MM.1S (cell line): ENCODE measurements around the gene DMRTA2.

Experiments used
- EZH2 ChIP-seq: fragments of 300-600 bp; sonication (generic); optimal IDR thresholded peaks from 2 replicates; pipeline ENCODE3; 2017; ENCODE audit warnings: low read depth, mild to moderate bottlenecking, antibody characterized with exemption, low read length, mixed read lengths
- EZH2phosphoT487 ChIP-seq: fragments of 300-600 bp; sonication (generic); IDR thresholded peaks from 2 replicates; pipeline ENCODE4 v1.6.1; 2018; ENCODE audit warnings: antibody characterized with exemption, low read length
- TF ChIP-seq, protein P1 (sequence below): fragments of 300-600 bp; sonication (generic); IDR thresholded peaks from 2 replicates; pipeline ENCODE4 v1.5.1; 2016; ENCODE audit warnings: antibody characterized with exemption, low read length, mixed read lengths

- TF ChIP-seq, protein P1, sequence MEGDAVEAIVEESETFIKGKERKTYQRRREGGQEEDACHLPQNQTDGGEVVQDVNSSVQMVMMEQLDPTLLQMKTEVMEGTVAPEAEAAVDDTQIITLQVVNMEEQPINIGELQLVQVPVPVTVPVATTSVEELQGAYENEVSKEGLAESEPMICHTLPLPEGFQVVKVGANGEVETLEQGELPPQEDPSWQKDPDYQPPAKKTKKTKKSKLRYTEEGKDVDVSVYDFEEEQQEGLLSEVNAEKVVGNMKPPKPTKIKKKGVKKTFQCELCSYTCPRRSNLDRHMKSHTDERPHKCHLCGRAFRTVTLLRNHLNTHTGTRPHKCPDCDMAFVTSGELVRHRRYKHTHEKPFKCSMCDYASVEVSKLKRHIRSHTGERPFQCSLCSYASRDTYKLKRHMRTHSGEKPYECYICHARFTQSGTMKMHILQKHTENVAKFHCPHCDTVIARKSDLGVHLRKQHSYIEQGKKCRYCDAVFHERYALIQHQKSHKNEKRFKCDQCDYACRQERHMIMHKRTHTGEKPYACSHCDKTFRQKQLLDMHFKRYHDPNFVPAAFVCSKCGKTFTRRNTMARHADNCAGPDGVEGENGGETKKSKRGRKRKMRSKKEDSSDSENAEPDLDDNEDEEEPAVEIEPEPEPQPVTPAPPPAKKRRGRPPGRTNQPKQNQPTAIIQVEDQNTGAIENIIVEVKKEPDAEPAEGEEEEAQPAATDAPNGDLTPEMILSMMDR = no peak
- TF ChIP-seq EZH2 (no peak), EZH2phosphoT487 (no peak)
Measured at GRCh38 chr1:50425376-50426107, 2.3 kb upstream of the DMRTA2 start.
